Amniotic stem cell (primary cell): ENCODE measurements around the gene PIK3C2A.
"Not testable (repeated sequence)": the region's sequence is repeated elsewhere in the genome, so short reads cannot be mapped to it uniquely, and the experiment has no call there.

ENCODE experiments used
- DNase-seq: peaks from one replicate; lab custom pipeline; 2025; lab: John Stamatoyannopoulos, UW

Gene PIK3C2A

DNA sequence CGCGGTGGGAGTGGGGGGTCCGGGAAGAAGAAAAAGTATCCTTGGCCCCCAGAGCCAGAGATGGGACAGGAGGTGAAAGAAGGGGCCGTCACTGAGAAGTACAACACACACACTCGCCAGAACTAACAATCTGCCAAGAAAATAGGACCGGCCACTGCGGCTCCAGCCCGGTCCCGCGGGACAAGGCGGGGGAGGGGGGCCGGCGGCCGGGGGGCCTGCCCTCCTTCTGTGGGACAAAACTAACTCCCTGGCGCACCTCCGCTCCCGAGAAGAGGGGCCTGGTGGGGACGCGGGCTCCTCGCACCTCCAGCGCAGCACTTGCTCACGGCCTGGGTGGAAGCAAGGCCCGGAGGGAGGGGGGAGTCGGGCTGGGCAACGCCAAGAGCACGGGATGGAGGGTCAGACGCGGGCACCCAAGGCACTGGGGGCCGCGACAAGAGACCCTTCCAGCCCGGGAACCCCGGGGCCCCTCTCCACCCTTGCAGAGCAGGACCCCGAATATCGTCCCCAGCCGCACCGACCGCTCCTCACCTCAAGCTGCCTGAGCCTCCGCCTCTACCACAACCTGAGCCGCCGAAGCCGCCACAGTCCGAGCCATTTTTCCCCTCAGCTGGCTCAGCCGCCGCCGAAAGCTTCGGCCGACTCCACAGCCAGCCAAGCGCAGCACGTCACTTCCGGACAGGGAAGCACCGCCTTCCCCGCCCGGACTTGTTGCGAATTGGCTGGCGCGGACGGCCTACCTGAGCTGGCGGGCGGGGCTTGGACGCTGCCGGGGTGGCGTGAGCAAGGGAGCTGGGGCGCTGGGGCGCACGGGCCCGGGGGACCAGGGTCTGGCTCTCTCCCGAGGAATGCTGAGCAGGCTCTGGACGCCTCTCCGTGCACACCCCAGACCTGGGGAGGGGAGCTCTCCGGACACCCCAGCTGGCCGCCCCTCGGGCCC, at the start of gene PIK3C2A:
Gene PIK3C2A (minus strand): TSS at position 670 of the 940 bp plus-strand sequence. CDS start 38,245 bp downstream, outside the sequence.
- DNase-seq, result peak; percentile 96

DNA sequence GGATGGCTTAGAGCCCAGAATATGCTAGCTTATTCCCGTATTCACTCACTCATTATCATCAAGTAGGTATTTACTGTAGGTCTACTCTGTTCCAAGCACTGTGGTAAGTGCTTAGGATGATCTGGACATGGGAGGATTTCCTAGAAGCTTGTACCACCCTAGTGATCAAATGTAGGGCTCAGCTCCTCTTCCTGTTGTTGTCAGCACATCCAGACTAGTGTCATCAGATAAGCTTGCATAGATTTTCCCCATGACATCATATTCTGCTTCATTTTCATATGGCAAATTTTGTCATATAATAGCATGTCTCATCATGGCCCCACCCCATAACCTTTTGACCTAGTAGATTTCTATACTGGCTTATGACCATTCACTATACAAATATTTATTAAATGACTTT, 49.4 kb upstream of the PIK3C2A start:
- no peak for DNase-seq

DNA sequence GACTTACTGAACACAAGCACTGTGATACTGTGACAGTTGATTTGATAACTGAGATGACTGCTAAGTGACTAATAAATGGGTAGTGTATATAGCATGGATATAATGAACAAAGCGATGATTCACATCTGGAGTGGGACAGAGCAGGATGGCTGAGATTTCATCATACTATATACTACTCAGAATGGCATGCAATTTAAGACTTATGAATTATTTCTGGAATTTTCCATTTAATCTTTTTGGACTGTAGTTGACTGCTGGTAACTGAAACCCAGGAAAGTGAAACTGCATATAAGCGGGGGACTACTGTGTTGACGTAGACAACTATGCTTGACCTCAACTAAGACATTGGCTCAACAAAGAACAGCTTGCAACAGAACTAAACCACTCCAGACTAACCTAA, 48.7 kb upstream of the PIK3C2A start:
- peak; percentile 95 for DNase-seq

DNA sequence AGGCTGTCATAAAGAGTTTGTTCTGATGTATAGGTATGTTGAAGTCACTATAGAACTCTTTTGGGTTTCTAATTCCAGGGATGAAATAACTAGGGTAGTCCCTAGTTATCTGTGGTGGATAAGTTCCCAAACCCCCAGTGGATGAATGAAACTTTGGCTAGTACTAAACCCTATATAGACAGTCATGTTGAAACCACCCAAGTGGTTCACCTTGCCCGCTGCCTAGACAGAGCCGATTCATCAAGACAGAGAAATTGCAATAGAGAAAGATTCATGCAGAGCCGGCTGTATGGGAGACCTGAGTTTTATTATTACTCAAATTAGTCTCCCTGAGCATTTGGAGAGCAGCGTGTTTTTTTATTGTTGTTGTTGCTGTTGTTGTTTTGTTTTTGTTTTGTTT, 44.9 kb upstream of the PIK3C2A start:
- no peak for DNase-seq

GRCh38 chr11:17250561-17251350, 43.0 kb upstream of the PIK3C2A start:
- no peak for DNase-seq

- DNase-seq, result no peak
These were observed 36.3 kb upstream of the PIK3C2A start for GRCh38 chr11:17244046-17244445.

DNA sequence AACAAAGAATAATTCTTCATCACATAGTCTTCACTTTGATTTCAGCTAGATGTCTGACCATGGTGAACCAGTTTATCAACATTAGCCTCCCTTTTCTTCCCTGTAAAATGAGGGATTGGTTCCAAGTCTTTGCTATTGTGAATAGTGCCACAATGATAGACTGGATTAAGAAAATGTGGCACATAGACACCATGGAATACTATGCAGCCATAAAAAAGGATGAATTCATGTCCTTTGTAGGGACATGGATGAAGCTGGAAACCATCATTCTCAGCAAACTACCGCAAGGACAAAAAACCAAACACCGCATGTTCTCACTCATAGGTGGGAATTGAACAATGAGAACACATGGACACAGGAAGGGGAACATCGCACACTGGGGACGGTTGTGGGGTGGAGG, 35.2 kb upstream of the PIK3C2A start:
- DNase-seq, result not testable (repeated sequence)

DNA sequence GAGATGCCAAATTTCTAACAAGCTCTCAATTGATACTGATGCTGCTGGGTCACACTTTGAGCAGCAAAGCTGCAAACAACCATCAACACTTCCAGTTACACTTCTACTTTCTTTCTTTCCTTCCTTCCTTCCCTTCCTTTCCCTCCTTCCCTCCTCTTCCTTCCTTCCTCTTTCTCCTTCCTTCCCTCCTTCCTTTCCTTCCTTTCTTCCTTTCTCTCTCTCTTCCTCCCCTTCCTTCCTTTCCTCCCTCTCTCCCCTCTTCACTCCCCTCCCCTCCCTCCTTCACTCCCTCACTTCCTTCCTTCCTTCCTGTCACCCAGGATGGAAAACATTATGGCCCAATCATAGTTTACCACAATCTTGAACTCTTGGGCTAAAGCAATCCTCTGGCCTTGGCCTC, 33.0 kb upstream of the PIK3C2A start:
- DNase-seq, result no peak

DNA sequence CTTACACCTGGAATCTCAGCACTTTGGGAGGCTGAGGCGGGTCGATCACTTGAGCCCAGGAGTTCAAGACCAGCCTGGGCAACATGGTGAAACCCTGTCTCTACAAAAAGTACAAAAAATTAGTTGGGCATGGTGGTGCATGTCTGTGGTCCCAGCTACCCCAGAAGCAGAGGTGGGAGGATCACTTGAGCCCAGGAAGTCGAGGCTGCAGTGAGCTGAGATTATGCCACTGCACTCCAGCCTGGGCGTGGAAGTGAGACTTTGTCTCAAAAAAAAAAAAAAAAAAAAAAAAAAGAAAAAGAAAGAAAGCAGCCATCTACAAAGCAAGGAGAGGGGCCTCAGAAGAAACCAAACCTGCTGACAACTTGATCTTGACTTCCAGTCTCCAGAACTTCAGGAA, 32.1 kb upstream of the PIK3C2A start:
- DNase-seq, result not testable (repeated sequence)

- no peak for DNase-seq
These were observed 30.6 kb upstream of the PIK3C2A start for GRCh38 chr11:17238377-17238776.

- DNase-seq, result no peak
These were observed 25.3 kb upstream of the PIK3C2A start for GRCh38 chr11:17233101-17233500.

DNA sequence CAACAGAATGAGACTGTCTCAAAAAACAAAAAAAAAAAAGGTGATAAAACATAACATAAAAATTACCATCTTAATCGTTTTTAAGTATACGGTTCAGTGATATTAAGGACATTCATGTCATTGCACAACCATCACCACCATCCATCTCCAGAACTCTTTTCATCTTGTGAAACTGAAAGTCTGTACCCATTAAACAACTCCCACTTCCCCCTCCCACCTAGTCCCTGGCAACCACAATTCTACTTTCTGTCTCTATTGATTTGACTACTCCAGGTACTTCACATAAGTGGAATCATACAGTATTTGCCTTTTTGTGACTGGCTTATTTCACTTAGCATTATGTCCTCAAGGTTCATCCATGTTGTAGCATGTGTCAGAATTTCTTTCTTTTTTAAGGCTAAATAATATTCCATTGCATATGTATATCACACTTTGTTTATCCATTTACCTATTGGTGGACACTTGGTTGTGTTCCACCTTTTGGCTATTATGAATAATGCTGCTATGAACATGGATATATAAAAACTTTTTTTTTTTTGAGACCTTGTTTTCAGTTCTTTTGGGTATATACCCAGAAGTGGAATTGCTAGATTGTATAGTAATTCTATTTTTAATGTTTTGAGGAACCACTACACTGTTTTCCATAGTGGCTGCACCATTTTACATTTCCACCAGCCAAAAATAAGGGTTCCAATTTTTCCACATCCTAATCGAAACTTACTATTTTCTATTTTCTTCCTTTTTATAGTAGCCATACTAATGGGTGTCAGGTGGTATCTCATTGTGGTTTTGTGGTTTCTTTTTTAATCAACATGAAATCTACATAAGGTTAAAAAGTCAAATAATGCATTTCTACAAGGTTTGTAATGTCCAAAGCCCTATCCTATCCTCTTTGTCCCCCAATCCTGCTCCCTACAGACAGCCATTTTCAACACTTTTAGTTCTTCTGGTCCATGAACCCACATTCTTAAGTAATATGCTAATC, 23.4 kb upstream of the PIK3C2A start:
- no peak for DNase-seq

- DNase-seq, result no peak
These were observed 21.8 kb upstream of the PIK3C2A start for GRCh38 chr11:17229481-17230152.

DNA sequence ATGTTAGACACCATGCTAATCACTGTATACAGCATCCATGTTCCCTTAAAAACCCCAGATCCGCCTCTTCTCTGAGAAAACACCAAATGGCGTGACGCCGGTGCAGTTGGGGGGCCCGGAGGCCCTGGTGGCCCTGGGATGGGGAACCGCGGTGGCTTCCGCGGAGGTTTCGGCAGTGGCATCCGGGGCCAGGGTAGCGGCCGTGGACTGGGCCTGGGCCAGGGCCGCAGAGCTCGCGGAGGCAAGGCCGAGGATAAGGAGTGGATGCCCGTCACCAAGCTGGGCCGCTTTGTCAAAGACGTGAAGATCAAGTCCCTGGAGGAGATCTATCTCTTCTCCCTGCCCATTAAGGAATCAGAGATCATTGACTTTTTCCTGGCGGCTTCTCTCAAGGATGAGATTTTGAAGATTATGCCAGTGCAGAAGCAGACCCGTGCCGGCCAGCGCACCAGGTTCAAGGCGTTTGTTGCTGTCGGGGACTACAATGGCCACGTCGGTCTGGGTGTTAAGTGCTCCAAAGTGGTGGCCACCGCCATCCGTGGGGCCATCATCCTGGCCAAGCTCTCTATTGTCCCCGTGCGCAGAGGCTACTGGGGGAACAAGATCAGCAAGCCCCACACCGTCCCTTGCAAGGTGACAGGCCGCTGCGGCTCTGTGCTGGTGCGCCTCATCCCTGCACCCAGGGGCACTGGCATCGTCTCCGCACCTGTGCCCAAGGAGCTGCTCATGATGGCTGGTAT, 20.6 kb upstream of the PIK3C2A start:
- not testable (repeated sequence) for DNase-seq

DNA sequence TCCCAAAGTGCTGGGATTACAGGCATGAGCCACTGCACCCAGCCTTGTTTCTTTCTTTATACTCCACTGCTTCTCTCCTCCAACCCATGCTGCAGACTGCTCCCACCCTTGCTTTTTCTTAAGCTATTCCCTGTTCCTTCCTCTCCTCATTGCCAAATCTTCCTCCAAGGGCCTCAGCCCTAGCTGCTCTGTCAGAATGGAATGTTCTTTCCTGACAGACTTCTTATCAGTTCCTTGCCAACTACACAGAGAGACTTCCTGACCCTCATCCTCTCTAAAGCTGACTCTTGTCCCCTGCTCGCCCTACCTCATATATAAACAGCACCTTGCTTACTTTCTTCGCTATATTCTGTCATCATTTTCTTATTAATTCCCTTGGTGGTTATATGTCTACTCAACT, 16.9 kb upstream of the PIK3C2A start:
- no peak for DNase-seq

- DNase-seq, result no peak
These were observed 14.2 kb upstream of the PIK3C2A start for GRCh38 chr11:17221968-17222367.

- no peak for DNase-seq
These were observed 11.2 kb upstream of the PIK3C2A start for GRCh38 chr11:17219016-17219415.

DNA sequence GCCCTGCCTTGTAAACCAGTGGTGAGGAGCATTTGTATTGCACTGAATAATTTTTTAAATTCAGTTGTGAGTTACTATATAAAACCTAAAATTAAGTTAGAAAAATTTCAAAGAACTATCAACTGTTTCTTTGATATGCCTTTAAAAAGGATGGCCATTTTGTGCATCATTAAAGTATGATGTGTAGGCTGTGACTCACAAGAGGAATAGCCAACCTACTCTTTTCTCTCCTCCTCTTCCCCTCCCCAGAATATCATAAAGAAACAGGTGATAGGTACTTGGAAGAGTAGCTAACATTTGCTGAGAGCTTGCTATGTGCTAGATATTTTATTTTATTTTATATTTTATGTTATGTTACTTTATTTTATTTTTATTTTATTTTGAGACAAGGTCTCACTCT, 10.6 kb upstream of the PIK3C2A start:
- DNase-seq, result no peak

DNA sequence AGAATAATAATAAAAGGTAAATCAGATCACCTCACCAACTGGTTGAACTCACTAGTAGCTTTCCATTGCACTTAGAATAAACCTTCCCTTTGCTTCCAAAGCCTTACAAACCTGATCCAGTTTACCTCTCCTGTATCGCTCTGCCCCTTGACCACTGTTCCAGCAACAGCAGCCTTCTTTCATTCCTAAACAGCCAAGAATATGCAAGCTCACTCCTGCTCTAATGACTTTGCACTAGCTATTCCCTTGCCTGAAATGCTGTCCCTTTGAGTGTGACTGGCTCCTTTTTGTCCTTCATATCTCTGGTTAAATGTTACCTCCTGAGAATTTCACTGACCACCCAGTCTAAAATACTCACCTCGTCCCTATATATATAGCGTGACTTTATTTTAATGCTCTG, 9.6 kb upstream of the PIK3C2A start:
- DNase-seq, result no peak

- no peak for DNase-seq
These were observed 6.6 kb upstream of the PIK3C2A start for GRCh38 chr11:17214338-17214737.
